Measurements from ENCODE around the gene APEX2.

GRCh38 chrX:55005256-55005655 is 5.1 kb downstream of the APEX2 start:
- TF ChIP-seq CTCF (IDR thresholded peaks at IDR 0.05) (no peak), POLR2A (IDR thresholded peaks at IDR 0.05) (no peak)
